ENCODE measurements around the gene TRPC3. TPM values are rescaled to one million over a fixed set of nuclear protein-coding genes. Genes with fewer than 3 reads are reported as not detected.

Gene TRPC3
- total RNA-seq, result 0.82 TPM

GRCh38 chr4:121951521-121952110 is at the start of gene TRPC3:
Gene TRPC3 (minus strand): TSS chr4:121952060. CDS start chr4:121951680, 380 bp downstream.
- peak; percentile 50 for DNase-seq

DNA sequence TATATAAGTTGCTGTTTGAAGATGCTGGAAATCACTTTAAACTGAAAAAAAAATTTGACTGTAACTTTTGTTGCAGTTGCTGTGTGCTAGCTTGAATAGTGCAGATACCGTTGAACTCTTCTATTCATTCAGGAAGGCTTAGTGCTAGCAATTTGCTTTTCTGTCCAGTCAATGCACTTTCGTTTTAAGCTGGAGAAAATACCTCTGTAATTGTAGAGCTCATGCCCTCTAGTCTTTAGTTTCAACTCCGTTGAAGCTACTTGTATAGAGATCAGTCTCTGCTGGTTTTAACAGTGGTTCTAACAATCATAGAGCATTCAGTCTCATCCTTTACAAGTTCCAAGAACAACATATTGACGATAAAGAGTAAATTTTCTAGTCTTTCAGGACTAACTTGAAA is 49.0 kb upstream of the TRPC3 start:
- DNase-seq, result no peak

DNA sequence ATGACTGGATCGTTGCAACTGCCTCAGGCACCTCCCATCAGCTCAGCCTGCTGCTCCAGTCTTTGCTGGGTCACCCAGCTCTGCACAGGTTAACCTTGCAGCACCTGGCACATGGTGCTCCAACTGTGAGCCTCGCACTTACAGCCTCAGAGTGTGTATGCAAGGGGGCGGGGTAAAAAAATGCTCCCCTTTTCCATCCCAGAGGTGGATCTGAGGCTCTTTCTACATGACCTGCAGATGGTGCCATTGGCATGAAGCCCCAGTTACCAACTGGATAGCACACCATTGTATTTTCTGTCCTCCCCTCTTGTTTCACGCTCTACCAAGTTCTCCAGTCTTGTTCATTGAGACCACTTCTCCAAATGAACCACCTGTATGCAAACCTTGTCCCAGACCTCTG is 46.2 kb upstream of the TRPC3 start:
- DNase-seq, result no peak

DNA sequence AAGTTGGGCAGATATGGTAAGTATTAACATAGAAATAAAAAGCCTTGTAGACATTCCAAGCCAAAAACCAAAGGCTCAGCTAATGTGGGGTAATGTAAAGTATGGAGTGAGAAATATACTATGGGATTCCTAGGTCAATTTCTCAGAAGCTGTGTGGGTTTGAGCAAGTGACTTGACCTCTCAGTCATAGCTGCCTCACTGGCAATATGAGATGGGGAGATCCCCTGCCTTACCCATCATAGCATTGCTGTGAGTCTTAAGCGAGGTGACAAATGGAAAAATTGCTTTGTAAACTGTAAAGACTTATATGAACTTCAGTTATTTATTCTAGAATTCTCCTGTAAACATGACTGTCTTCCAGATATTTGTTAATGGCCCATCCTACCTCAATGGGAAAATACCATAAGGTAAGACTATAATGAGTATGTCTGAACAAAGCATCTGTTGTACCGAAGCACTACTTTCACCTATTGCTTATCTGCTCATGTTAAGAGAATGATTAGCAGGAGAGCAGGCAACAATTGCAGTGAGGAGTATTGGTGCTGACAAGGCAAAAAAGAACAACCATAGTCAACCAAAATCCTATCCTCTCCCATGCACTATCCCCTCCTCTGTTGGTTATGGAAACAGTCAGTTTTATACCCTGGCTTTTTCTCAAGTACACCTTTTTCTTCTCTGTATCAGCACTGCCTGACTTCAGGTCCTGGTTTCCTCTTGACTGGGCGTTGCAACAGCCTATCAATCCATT is 44.1 kb upstream of the TRPC3 start:
- DNase-seq, result no peak

GRCh38 chr4:121991968-121992367 is 40.1 kb upstream of the TRPC3 start:
- DNase-seq, result no peak

GRCh38 chr4:121990489-121990888 is 38.6 kb upstream of the TRPC3 start:
- DNase-seq, result no peak

DNA sequence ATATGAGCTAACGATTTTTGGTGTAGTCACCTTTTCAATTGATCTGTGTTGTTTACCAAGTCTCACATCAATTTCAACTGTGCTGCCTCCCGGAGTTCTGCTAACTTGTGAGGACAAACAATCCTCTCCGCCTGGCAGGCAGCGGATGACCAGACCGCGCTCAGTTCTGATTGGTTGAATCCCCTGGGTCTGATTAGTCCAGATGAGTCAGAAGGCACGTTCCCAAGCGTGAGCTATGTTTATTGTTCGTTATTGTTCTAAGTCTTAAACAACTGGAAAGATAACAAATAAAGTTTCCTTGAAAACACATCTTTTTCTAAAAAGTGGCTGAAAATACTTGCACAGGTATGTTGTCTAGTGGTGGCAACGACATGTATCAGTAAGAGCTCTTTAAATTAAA is 37.9 kb upstream of the TRPC3 start:
- DNase-seq, result no peak

GRCh38 chr4:121988950-121989349 is 37.1 kb upstream of the TRPC3 start:
- no peak for DNase-seq

- DNase-seq, result peak; percentile 16
These were observed 28.8 kb upstream of the TRPC3 start for GRCh38 chr4:121980643-121981042.

DNA sequence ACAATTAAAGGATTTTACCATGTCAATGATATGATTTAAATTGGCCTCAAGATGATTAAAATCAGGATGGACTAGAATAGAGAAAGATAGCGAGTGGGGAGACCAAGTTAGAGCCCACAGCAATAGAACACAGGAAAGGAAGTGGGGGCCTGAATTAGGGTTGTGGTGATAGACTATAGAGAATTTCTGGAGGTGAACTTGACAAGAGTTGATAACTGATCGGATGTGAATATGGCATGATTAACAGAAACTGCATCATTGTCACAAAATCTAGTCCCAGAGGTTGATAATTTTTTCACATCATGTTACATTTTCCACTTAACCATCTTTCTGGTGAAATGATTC is 26.3 kb upstream of the TRPC3 start:
- DNase-seq, result no peak

DNA sequence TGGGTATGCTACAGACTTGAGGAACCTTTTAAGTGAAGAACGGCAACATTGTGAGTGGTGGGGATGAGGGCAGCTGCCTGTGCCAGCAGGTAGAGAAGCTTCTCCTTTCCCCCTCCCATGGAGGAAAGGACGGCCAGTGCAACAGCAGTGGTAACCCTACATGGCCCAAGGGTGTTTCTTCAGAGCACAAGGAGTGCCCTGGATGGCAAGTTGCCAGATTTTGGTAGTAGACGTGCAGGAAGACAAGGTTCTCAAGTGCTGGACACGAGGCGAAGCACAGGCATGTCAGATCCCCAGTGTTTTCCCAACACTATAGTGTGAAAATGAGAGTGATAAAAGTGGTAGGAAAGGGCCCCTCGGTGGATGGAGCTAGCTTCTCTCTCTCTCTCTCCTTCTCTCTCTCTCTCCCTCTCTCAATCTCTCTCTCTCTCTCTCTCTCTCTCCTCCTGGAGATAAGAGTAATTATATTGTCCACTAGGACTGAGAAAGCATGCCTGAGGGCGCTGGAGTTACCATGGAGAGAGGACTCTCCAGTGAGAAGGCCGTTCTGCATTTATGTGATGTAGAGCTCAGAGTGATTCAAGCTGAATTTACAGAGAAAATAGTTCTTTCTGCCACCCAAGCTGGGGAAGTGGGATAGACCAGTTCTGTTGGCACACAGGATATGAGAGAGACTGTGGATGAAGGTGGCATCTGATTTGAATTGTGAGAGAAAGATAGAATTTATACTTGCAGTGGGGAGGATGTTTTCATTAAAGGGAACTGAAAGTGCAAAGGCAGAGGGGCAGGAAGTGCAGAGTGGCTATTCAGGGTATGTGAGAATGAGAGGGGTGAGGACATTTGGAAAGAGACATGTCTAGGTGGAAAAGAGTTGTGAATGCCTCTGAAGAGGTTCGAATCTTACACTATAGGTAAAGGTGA is 25.7 kb upstream of the TRPC3 start:
- no peak for DNase-seq

DNA sequence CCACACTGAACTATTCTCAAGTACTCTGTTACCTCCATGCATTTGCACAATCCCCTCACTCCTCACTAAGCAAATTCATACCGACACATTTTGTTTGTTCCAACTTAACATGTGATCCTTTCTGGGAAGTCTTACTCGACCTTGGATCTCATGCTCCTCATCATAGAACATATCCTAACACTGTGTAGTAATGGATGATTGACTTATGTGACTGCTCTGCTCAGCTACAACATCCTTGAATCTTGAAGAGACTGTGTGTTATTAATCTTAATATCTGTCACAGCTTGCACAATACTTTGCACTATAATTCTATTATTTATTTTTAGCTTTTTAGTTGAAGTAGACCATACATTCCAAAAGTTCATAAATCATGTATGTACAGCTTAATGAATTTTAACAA is 23.9 kb upstream of the TRPC3 start:
- no peak for DNase-seq

DNA sequence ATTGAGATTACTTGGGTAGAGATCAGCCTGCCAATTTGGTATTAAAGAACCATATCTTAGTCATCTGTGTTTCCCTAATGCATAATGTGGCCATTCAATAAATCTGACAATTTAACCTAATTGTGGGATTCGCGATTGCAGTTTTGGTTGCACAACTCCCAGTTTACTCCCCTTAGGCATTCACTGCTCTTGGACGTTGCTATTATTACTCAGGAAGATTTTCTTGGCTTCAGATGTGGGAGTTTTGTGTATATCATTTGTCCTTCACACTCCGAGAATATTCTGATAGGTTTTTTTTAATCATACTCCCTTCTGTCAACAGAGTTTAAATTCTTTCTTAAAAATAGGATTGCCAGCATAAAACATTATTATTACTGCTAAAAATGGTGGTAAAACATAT is 22.0 kb upstream of the TRPC3 start:
- no peak for DNase-seq

- DNase-seq, result no peak
These were observed 17.0 kb upstream of the TRPC3 start for GRCh38 chr4:121968859-121969258.

DNA sequence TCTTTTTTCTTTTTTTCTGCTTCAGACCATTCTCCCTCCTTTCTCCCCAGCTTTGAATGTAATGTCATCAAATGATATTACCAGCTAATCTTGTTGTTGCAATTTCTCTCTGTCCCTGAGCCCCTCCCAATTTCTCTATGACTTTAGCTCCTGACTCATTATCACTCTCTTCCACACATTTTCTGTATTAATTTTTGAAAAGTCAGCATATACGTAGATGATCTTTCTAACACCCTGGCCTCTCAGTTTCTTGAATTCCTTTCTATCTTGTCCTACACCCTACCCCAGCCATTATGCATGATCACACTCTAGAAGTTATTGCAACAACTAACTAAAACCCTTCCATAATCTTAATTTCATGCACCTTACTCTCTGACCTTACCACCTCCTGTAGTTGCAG is 13.1 kb upstream of the TRPC3 start:
- DNase-seq, result no peak

GRCh38 chr4:121960818-121961217 is 9.0 kb upstream of the TRPC3 start:
- no peak for DNase-seq

DNA sequence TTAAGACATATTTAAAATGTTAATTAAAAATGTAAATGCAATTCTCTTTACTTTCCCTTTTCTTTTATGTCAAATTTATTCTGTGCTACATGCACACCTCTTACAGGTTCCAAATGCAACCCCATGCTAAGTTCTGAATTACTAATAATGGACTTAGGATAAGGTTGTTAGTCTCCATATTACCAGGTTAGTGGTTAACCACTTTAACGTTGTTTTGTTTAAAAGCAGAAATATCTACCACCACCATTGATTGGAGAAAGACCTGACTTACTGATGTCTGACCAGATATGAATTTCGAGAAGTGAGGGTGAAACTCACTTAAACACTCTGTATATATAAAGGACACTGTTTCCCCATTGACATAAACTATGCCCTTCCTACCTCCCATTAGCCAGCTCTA is 6.9 kb upstream of the TRPC3 start:
- no peak for DNase-seq

DNA sequence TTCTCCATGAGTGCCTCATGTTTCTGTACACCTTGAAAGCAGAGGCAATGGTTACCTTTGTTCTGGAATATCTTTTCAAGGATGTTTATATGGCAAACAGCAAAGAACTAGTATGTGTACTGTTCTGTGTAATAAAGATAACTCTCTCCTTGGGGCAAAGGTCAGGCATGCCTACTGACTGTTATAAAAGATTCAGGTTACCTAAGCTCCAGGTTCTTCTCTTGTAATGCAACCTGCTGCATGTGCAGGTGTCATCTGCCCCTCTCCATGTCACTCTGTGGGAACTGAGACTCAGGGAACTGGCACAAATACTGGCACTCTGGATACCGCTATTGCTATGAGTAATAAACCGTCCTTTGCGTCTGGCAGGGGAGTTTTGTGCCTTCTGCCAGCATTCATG is 5.4 kb upstream of the TRPC3 start:
- DNase-seq, result no peak

DNA sequence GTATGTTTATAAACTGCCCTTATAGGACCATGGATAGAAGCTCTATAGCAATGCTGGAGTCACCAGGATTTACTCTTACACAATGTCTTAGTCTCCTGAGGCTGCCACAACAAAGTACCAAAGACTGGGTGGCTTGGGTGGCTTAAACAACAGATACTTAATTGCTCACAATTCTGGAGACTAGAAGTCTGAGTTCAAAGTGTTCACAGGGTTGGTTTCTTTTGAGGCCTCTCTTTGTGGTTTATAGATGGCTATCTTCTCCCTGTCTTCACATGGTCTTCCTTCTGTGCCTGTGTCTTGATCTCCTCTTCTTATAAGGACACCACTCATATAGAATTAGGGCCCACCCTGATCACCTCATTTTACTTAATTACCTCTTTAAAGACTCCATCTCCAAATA is 2.0 kb upstream of the TRPC3 start:
- DNase-seq, result no peak

DNA sequence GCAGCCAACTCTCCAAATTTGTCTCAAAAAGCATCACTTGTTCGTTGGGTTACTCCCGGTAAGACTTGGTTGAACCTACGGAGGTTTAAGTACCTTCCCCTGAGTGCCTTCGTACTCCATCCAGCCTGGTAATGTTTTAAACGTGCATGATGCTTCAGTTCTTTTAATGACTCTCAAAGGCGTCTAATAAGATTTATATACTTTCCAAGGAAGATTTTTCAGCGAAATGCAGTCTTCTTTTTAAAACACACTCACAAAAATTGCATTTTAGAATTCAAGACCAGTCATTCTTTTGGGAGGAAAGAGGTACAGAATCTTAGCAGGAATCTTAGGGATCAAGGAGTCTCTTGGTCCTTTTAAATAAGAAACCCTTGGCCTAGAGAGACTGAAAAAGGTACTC is 430 bp upstream of the TRPC3 start:
- no peak for DNase-seq

DNA sequence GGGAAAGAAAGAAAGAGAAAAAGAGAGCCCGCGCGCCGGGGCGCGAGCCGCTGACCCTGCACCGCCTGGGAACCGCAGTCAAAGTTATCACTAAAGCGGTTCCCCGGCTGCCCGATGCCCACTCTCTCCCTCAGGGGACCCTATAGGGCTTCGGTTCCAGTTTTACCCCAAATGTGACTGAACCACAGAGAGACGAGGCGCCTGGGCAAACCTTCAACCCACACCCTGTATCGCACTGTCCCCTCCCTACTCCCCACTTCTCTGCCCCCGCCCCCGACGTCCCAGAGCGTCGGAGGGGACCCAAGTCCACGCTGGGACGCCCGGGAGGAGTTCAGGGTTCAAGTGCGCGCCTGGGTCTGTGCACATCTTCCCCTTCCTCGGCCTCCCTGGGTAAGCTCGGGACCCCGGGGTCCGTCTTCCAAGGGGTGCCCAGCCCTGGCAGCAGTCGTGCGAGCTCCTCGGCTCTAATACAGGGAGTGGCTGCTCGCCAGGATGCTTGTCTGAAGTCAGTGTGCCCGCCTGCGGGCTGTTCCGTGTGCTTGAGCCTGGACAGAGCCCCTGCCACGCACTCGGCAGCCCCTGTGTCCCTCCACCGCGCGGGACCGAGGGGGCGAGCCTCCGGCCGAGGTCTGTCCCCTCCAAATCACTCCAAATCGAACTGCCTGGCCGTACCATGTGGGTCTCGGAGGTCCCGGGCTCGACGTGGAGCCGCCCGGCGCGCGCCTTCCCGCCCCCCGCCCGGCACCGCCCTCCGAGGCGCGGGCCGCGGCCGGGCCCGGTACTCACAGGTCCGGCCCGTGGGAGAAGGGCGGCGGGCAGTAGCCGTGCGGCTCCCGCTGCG is 960 bp downstream of the TRPC3 start:
- peak; percentile 40 for DNase-seq

DNA sequence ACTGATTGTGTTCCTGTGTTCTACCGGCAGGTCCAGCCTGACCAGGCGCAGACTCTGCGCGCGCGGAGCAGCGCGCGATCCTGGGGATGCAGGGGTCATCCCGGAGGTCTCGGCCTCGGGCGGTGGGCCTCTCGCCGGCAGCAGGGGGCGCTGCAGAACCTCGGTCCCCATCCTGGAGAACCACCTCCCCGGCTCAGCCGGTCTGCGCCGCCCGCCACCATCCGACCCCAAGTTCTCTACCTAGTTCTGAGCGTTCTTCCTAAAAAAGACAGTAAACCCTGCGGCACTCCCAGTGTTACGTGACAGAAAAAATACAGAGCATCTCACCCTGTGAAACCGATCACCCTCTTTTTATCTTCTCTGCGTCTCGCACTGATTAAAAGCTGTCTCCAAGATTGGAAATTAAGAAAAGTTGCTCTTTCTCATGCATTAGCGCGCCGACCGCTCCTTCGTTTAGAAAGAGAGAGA is 1.6 kb downstream of the TRPC3 start:
- DNase-seq, result peak; percentile 85
